Retina (tissue), 1 donor: Measurements from ENCODE around the gene PELO.
A peak's percentile ranks its signal among the peaks of the same experiment; 100 is the strongest.
"Not testable (repeated sequence)": the region's sequence is repeated elsewhere in the genome, so short reads cannot be mapped to it uniquely, and the experiment has no call there.

Experiments used
- DNase-seq: peaks from one replicate; pipeline ENCODE4 v3.0.0-alpha.2; 2016

Gene PELO

GRCh38 chr5:52787600-52788504 lies at the start of gene PELO, which contains the start of gene ITGA1:
Gene PELO, plus strand, starts transcription at chr5:52787916. Its CDS starts 12,479 bp downstream, at chr5:52800395.
Gene ITGA1, plus strand, starts transcription at chr5:52787916. Its CDS starts 438 bp downstream, at chr5:52788354.
- DNase-seq: peak; percentile 90

- DNase-seq: no peak
Measured at GRCh38 chr5:52738095-52738506, 49.6 kb upstream of the PELO start.

- DNase-seq: no peak
Measured at GRCh38 chr5:52740007-52740406, 47.7 kb upstream of the PELO start.

- DNase-seq: no peak
Measured at GRCh38 chr5:52743012-52743411, 44.7 kb upstream of the PELO start.

- no peak for DNase-seq
Measured at GRCh38 chr5:52743529-52743928, 44.2 kb upstream of the PELO start.

- DNase-seq: no peak
Measured at GRCh38 chr5:52743970-52744369, 43.7 kb upstream of the PELO start.

GRCh38 chr5:52744867-52745458 lies 42.8 kb upstream of the PELO start:
- DNase-seq: not testable (repeated sequence)

- DNase-seq: no peak
Measured at GRCh38 chr5:52746539-52746938, 41.2 kb upstream of the PELO start.

- DNase-seq: no peak
Measured at GRCh38 chr5:52748590-52748989, 39.1 kb upstream of the PELO start.

GRCh38 chr5:52749666-52750065 lies 38.0 kb upstream of the PELO start:
- no peak for DNase-seq

- no peak for DNase-seq
Measured at GRCh38 chr5:52751137-52751536, 36.6 kb upstream of the PELO start.

- DNase-seq: no peak
Measured at GRCh38 chr5:52754051-52754450, 33.7 kb upstream of the PELO start.

GRCh38 chr5:52757527-52757926 lies 30.2 kb upstream of the PELO start:
- DNase-seq: no peak

- no peak for DNase-seq
Measured at GRCh38 chr5:52758014-52758413, 29.7 kb upstream of the PELO start.

GRCh38 chr5:52759331-52759730 lies 28.4 kb upstream of the PELO start:
- DNase-seq: no peak

GRCh38 chr5:52760695-52761366 lies 26.9 kb upstream of the PELO start:
- no peak for DNase-seq

- DNase-seq: no peak
Measured at GRCh38 chr5:52767217-52767743, 20.4 kb upstream of the PELO start.

GRCh38 chr5:52767766-52768480 lies 19.8 kb upstream of the PELO start:
- DNase-seq: no peak

- DNase-seq: no peak
Measured at GRCh38 chr5:52769061-52769460, 18.7 kb upstream of the PELO start.

GRCh38 chr5:52770287-52770939 lies 17.3 kb upstream of the PELO start:
- no peak for DNase-seq

- DNase-seq: no peak
Measured at GRCh38 chr5:52771343-52772039, 16.2 kb upstream of the PELO start.
